Right renal cortex interstitium (tissue), 3 donors: Measurements from ENCODE around the gene BPHL. TPM values are rescaled to one million over a fixed set of nuclear protein-coding genes. Genes with fewer than 3 reads are reported as not detected.
"Not testable (repeated sequence)": the region's sequence is repeated elsewhere in the genome, so short reads cannot be mapped to it uniquely, and the experiment has no call there.

ENCODE experiments used
- DNase-seq, 3 donors: peaks; one replicate each; pipeline ENCODE4 v3.0.0-alpha.2; 2013; ENCODE audit warnings: low read depth in 3 of 3, low spot score in 2 of 3
- polyA plus RNA-seq, 3 donors: library from polyadenylated mRNA; unstranded; fragments of 120-200 nt; gene quantifications; one replicate each; pipeline ENCODE4 v1.2.1, GENCODE V29; 2013; ENCODE audit not compliant: insufficient read length in 3 of 3

The BPHL gene
- polyA plus RNA-seq, 3 donors, result 58.2 to 80.7 (median 68.8) TPM

GRCh38 chr6:3175715-3176402, 57.3 kb downstream of the BPHL start:
- DNase-seq, result no peak

GRCh38 chr6:3176562-3177355, 58.2 kb downstream of the BPHL start:
- no peak for DNase-seq

- DNase-seq, result not testable (repeated sequence)
Observed at GRCh38 chr6:3178666-3179065, 60.2 kb downstream of the BPHL start.

- DNase-seq, result not testable (repeated sequence)
Observed at GRCh38 chr6:3179945-3180344, 61.4 kb downstream of the BPHL start.

GRCh38 chr6:3181105-3181504, 62.6 kb downstream of the BPHL start:
- DNase-seq, result no peak

- DNase-seq, result no peak
Observed at GRCh38 chr6:3183066-3183465, 64.6 kb downstream of the BPHL start.

- no peak for DNase-seq
Observed at GRCh38 chr6:3186974-3187382, 68.5 kb downstream of the BPHL start.

- no peak for DNase-seq
Observed at GRCh38 chr6:3188262-3188661, 69.8 kb downstream of the BPHL start.

GRCh38 chr6:3189192-3189591, 70.7 kb downstream of the BPHL start:
- not testable (repeated sequence) for DNase-seq

GRCh38 chr6:3190056-3190455, 71.5 kb downstream of the BPHL start:
- DNase-seq, result no peak

GRCh38 chr6:3190779-3191178, 72.3 kb downstream of the BPHL start:
- DNase-seq, result no peak

- DNase-seq, result no peak
Observed at GRCh38 chr6:3193102-3193849, 74.8 kb downstream of the BPHL start.

- DNase-seq, result no peak
Observed at GRCh38 chr6:3194535-3195419, 76.3 kb downstream of the BPHL start.

- DNase-seq, result no peak
Observed at GRCh38 chr6:3195420-3195694, 76.8 kb downstream of the BPHL start.

- no peak for DNase-seq
Observed at GRCh38 chr6:3195695-3196497, 77.4 kb downstream of the BPHL start.

GRCh38 chr6:3196770-3197169, 78.3 kb downstream of the BPHL start:
- no peak for DNase-seq

- DNase-seq, result not testable (repeated sequence)
Observed at GRCh38 chr6:3197734-3198133, 79.2 kb downstream of the BPHL start.

- no peak for DNase-seq
Observed at GRCh38 chr6:3199382-3199781, 80.9 kb downstream of the BPHL start.

GRCh38 chr6:3200682-3201081, 82.2 kb downstream of the BPHL start:
- DNase-seq, result no peak

- DNase-seq, result no peak
Observed at GRCh38 chr6:3201388-3201787, 82.9 kb downstream of the BPHL start.
